ENCODE measurements around the gene NEDD4L.

The NEDD4L gene

DNA sequence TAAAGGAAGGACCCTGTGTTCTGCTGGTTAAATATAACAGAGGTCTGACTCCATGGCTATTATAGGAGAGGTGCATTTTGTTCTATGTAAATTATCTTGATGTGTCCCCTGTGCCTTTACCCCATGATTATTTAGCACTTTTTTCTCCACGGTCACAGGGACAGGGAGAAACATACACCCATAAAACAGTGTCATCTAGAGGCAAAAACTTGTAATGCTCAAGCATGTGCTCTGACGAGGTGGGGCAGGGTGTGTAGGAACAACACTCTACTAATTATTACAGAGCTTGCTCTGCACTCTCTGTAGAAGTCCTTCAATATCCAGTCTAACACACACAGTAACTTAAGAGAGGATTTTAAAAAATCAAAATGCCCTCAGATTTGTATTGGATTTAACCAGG lies 187.9 kb downstream of the NEDD4L start:
- ChIA-PET POLR2A (no interaction called here), CTCF (interaction anchor here (0.6 to 1.2 kb wide), 4 partner anchors 10 to 17 kb away, joined by 3 to 5 read pairs (median 4); no protein-coding TSS in a partner anchor)
- TF ChIP-seq, protein P1, sequence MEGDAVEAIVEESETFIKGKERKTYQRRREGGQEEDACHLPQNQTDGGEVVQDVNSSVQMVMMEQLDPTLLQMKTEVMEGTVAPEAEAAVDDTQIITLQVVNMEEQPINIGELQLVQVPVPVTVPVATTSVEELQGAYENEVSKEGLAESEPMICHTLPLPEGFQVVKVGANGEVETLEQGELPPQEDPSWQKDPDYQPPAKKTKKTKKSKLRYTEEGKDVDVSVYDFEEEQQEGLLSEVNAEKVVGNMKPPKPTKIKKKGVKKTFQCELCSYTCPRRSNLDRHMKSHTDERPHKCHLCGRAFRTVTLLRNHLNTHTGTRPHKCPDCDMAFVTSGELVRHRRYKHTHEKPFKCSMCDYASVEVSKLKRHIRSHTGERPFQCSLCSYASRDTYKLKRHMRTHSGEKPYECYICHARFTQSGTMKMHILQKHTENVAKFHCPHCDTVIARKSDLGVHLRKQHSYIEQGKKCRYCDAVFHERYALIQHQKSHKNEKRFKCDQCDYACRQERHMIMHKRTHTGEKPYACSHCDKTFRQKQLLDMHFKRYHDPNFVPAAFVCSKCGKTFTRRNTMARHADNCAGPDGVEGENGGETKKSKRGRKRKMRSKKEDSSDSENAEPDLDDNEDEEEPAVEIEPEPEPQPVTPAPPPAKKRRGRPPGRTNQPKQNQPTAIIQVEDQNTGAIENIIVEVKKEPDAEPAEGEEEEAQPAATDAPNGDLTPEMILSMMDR (IDR thresholded peaks at IDR 0.05; ENCODE audit: insufficient read depth, low read length, missing control alignments), result peak; percentile 25
- no peak for DNase-seq (ENCODE audit: low read depth, low spot score)
- H3K4me3 ChIP-seq (ENCODE audit: low read depth, low read length), result no peak overlapping the region

DNA sequence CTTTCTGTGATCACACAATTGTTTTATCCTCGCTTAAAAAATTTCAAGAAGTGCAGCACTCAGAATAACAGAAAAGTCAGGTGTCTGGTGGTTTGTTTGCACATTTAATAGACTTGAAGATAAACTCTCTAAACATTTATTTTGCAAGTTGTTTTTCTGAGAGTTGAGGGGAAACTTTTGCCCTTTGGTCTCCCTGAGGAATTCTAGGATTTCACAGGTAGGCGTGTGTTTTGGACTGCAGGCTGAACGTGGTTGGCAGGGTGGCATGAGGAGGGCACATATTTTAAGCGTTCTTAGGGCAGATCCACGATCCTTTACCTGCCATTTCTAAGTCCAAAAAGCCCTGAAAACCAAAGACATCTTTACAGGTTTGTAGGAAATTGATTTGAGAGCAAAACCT lies 188.6 kb downstream of the NEDD4L start:
- ChIA-PET POLR2A (no interaction called here), CTCF (interaction anchor here (0.6 to 1.2 kb wide), 3 partner anchors 11 to 16 kb away, joined by 3 to 5 read pairs (median 4); no protein-coding TSS in a partner anchor)
- TF ChIP-seq, protein P1 (IDR thresholded peaks at IDR 0.05; ENCODE audit: insufficient read depth, low read length, missing control alignments), result no peak
- no peak overlapping the region for H3K4me3 ChIP-seq (ENCODE audit: low read depth, low read length)
- DNase-seq (ENCODE audit: low read depth, low spot score), result no peak

DNA sequence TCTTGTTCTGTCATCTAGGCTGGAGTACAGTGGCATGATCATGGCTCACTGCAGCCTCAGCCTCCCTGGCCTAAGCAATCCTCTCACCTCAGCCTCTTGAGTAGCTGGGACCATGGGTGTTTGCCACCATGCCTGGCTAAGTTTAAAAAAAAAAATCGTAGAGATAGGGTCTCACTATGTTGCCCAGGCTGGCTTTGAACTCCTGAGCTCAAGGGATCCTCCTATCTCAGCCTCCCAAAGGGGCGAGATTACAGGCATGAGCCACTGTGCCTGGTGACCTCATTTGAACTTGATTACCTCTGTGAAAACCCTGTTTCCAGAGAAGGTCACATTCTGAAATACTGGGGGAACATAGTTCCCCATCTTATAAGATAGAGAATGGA lies 190.3 kb downstream of the NEDD4L start:
- POLR2A ChIA-PET, result no interaction called here
- CTCF ChIA-PET, result interaction anchor here (1.0 kb wide), 2 partner anchors 8 to 87 kb away, joined by 3 to 4 read pairs; no protein-coding TSS in a partner anchor
- no peak overlapping the region for H3K4me3 ChIP-seq (ENCODE audit: low read depth, low read length)

DNA sequence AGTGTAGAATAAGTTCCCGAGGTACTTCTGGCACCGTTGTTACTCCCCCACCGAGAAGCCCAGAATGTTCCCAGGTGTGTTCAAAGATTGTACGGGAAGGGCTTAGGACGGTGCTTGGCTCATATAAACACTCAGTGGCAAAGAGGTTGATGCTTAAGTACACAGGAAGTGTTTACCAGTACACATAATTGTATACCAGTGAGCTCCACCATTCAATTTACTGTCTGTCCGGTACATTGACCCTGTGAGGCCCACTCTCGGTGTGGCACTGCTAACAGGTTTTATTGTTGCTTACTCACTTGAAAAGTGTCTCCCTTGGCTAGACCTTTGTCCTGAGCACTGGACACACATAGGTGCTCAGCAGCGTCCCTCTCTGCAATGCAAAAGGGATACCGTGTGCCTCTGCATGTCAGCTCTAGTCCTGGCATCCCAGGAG lies 191.0 kb downstream of the NEDD4L start:
- POLR2A ChIA-PET, result no interaction called here
- TF ChIP-seq, protein P1 (IDR thresholded peaks at IDR 0.05; ENCODE audit: insufficient read depth, low read length, missing control alignments), result no peak
- DNase-seq (ENCODE audit: low read depth, low spot score), result no peak
- CTCF ChIA-PET, result interaction anchor here (1.0 kb wide), 2 partner anchors 9 to 87 kb away, joined by 3 to 4 read pairs; no protein-coding TSS in a partner anchor
- no peak overlapping the region for H3K4me3 ChIP-seq (ENCODE audit: low read depth, low read length)

More for the DNA sequence above, 190.3 kb downstream of the NEDD4L start:
- DNase-seq (ENCODE audit: low read depth, low spot score), result no peak
- TF ChIP-seq, protein P1 (IDR thresholded peaks at IDR 0.05; ENCODE audit: insufficient read depth, low read length, missing control alignments), result no peak

DNA sequence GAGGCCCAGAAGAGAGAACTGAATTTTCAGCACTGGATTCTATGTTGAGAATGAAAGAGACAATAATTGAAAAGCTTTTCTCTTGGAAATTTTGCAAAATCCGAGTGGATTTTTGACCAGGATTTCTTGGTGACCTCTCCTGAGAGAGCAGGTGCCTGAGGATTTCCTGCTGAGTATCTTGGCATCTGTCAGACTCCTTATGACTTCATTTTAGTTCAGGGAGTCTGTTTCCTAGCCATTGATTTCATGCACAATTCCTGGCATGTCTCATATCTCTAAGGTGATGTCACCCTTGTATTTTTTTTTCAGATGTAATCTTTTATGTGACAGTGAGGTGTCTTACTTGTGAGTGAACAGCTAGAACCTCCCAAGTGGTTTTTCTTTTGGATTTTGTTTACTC lies 195.9 kb downstream of the NEDD4L start:
- CTCF ChIA-PET, result interaction anchor here (1.3 kb wide), 1 partner anchor 11 kb away, joined by 4 read pairs; no protein-coding TSS in a partner anchor
- TF ChIP-seq, protein P1 (IDR thresholded peaks at IDR 0.05; ENCODE audit: insufficient read depth, low read length, missing control alignments), result no peak
- no peak for DNase-seq (ENCODE audit: low read depth, low spot score)

DNA sequence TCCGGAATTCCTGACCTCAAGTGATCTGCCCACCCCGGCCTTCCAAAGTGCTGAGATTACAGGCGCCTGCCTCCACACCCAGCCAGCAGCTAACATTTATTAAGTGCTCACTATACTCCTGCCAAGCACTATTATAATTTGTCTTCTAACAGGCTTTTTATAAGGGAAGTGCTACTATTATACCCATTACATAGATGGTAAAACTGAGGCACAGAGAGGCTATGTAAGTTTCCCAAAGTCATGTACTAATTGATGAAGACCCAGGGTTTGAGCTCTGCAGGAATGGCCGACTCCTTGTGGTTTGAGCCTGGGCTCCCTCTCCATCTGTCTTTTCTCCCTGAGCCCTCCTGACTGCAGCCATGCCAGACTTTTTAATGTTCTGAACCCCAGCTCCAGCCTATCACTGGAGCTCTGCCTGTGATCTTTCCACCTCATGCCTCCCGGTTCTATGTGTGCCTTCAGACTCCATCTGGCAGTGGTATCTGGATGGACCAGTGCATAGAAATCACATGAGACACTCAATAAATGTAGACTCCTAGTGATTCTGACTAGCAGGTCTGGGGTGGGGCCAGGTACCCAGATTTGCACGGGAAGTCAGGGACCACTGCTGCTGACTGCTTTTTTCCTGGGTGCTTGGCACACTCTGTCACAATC lies 197.1 kb downstream of the NEDD4L start:
- ChIA-PET POLR2A (no interaction called here), CTCF (interaction anchor here (0.9 to 2.3 kb wide), 3 partner anchors 9 to 17 kb away, joined by 3 to 6 read pairs (median 3); no protein-coding TSS in a partner anchor)
- no peak for DNase-seq (ENCODE audit: low read depth, low spot score)
- TF ChIP-seq, protein P1 (IDR thresholded peaks at IDR 0.05; ENCODE audit: insufficient read depth, low read length, missing control alignments), result no peak
- no peak overlapping the region for H3K4me3 ChIP-seq (ENCODE audit: low read depth, low read length)

More for the DNA sequence above, 195.9 kb downstream of the NEDD4L start:
- no peak overlapping the region for H3K4me3 ChIP-seq (ENCODE audit: low read depth, low read length)
- POLR2A ChIA-PET, result no interaction called here

All from AG04449 (cell line).